Myocyte (in vitro differentiated cells): ENCODE results near the gene DISP2. TPM values are rescaled to one million over a fixed set of nuclear protein-coding genes. Genes with fewer than 3 reads are reported as not detected.

Experiments used
- DNase-seq: peaks from one replicate; pipeline ENCODE4 v3.0.0-alpha.2; 2012; ENCODE audit warnings: low read depth
- total RNA-seq: library from RNA; depleted of rRNA; stranded (reverse); fragments of >200 nt; gene quantifications from 2 replicates; pipeline ENCODE4 v1.2.3, GENCODE V29; 2014

The DISP2 gene
- total RNA-seq, 1 donor from 2014 or later = 1.6 TPM

GRCh38 chr15:40325188-40325587 lies 32.8 kb upstream of the DISP2 start:
- DNase-seq = no peak

- DNase-seq = no peak
Measured at GRCh38 chr15:40325700-40326099, 32.3 kb upstream of the DISP2 start.

- no peak for DNase-seq
Measured at GRCh38 chr15:40327457-40327856, 30.6 kb upstream of the DISP2 start.

- DNase-seq = no peak
Measured at GRCh38 chr15:40328176-40328575, 29.8 kb upstream of the DISP2 start.

GRCh38 chr15:40328751-40329150 lies 29.3 kb upstream of the DISP2 start:
- no peak for DNase-seq

- no peak for DNase-seq
Measured at GRCh38 chr15:40329804-40330203, 28.2 kb upstream of the DISP2 start.

- DNase-seq = peak; percentile 95
Measured at GRCh38 chr15:40330368-40330836, 27.6 kb upstream of the DISP2 start.

- no peak for DNase-seq
Measured at GRCh38 chr15:40331026-40331425, 27.0 kb upstream of the DISP2 start.

- peak; percentile 78 for DNase-seq
Measured at GRCh38 chr15:40331637-40332036, 26.4 kb upstream of the DISP2 start.

- DNase-seq = no peak
Measured at GRCh38 chr15:40332113-40332781, 25.8 kb upstream of the DISP2 start.

GRCh38 chr15:40333922-40334492 lies 24.0 kb upstream of the DISP2 start:
- no peak for DNase-seq

GRCh38 chr15:40334541-40334940 lies 23.5 kb upstream of the DISP2 start:
- no peak for DNase-seq

GRCh38 chr15:40334941-40335795 lies 22.9 kb upstream of the DISP2 start:
- DNase-seq = no peak

GRCh38 chr15:40335938-40336743 lies 21.9 kb upstream of the DISP2 start:
- no peak for DNase-seq

GRCh38 chr15:40336744-40337122 lies 21.3 kb upstream of the DISP2 start:
- no peak for DNase-seq

- DNase-seq = no peak
Measured at GRCh38 chr15:40337597-40337996, 20.4 kb upstream of the DISP2 start.

- DNase-seq = peak; percentile 81
Measured at GRCh38 chr15:40338041-40338657, 19.9 kb upstream of the DISP2 start.

- DNase-seq = peak; percentile 96
Measured at GRCh38 chr15:40338921-40339620, 18.9 kb upstream of the DISP2 start.

GRCh38 chr15:40339621-40339945 lies 18.4 kb upstream of the DISP2 start:
- DNase-seq = no peak

- peak; percentile 94 for DNase-seq
Measured at GRCh38 chr15:40340038-40340739, 17.8 kb upstream of the DISP2 start.
